Muscle of leg (tissue), 11 donors: Measurements from ENCODE around the gene SLC35E3. TPM values are rescaled to one million over a fixed set of nuclear protein-coding genes. Genes with fewer than 3 reads are reported as not detected.

ENCODE experiments used
- DNase-seq: peaks from one replicate; pipeline ENCODE4 v3.0.0; 2013
- H3K27ac ChIP-seq: one replicate; pipeline ENCODE4 v1.5.1; 2013; ENCODE audit warnings: mild to moderate bottlenecking, low read length, control low read depth
- H3K27me3 ChIP-seq: one replicate; pipeline ENCODE4 v1.6.1; 2013; ENCODE audit warnings: low read length; ENCODE audit not compliant: control insufficient read depth, insufficient read depth
- H3K36me3 ChIP-seq: one replicate; pipeline ENCODE4 v1.6.1; 2013; ENCODE audit warnings: low read length; ENCODE audit not compliant: control insufficient read depth, insufficient read depth
- H3K4me1 ChIP-seq: one replicate; pipeline ENCODE4 v1.6.1; 2013; ENCODE audit warnings: low read length; ENCODE audit not compliant: control insufficient read depth, insufficient read depth
- H3K4me3 ChIP-seq: one replicate; pipeline ENCODE4 v1.5.1; 2013; ENCODE audit warnings: low read length, control low read depth
- H3K9me3 ChIP-seq: replicated peaks from 2 replicates; pipeline ENCODE4 v1.6.1; 2013; ENCODE audit warnings: low read depth, low read length; ENCODE audit not compliant: control insufficient read depth
- WGBS: methylation state at CpG from one replicate; pipeline ENCODE4 v1.1.5; 2013; ENCODE audit warnings: missing lambda C conversion rate; ENCODE audit not compliant: insufficient coverage; 5-methylcytosine and 5-hydroxymethylcytosine counted together
- polyA plus RNA-seq, 8 donors: library from polyadenylated mRNA; unstranded; fragments of 120-200 nt; gene quantifications; one replicate each; pipeline versions ENCODE4 v1.2.1 to v1.2.3, GENCODE V29; 2013; ENCODE audit warnings: inconsistent platforms in 1 of 8, low replicate concordance in 1 of 8; ENCODE audit not compliant: insufficient read length in 8 of 8, insufficient read depth in 1 of 8
- total RNA-seq: library from RNA; stranded (reverse); fragments of 120-200 nt; gene quantifications from one replicate; pipeline ENCODE4 v1.2.4, GENCODE V29; 2013

Gene SLC35E3
- total and polyA plus RNA-seq, 9 donors = 11.0 to 24.8 (median 16.6) TPM

DNA sequence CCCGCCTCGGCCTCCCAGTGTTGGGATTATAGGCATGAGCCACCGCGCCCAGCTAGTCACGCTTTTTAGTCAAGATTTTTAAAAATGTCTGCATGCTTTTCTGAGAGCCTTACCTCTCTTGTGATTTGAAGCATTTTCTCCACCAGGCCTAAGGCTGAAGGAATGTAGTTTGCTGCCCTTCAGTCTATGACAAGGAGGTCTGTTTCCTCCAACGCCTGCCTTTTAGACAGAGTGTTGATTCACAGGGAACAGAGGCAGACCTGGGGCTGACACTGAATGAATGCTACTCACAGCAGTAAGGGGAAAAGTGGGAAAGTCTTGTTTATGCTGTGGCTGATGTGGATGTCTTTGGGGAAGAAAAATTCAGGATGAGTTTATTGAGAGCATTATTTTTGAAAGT lies 34.8 kb downstream of the SLC35E3 start:
- Histone ChIP-seq H3K4me1 (no peaks in the 10 kb centered on the region), H3K9me3 (no peaks in the 10 kb centered on the region), H3K36me3 (peaks cover 3% of the 10 kb centered on the region), H3K4me3 (no peak overlapping the region), H3K27ac (no peak overlapping the region), H3K27me3 (no peaks in the 10 kb centered on the region)
- 85% methylated on average over 3 of the region's 6 CpGs for WGBS
- no peak for DNase-seq

DNA sequence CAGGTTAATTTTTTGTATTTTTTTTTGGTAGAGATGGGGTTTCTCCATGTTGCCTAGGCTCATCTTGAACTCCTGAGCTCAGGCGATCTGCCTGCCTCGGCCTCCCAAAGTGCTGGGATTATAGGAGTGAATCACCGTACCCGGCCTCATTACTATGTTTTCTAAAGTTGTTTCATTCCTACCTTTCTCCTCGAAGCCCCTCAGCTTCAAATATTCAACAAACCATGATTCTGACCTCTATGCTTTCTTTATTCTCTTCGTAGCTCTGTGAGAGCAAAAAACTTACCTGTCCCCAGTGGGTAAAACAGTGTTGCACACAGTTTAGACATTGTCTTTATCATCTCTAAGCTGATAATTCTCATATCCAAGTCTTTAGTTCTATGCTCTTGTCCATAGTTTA lies 35.8 kb downstream of the SLC35E3 start:
- Histone ChIP-seq H3K36me3 (peaks cover 3% of the 10 kb centered on the region), H3K9me3 (no peaks in the 10 kb centered on the region), H3K4me1 (no peaks in the 10 kb centered on the region), H3K27ac (no peak overlapping the region), H3K27me3 (no peaks in the 10 kb centered on the region), H3K4me3 (no peak overlapping the region)
- no peak for DNase-seq
- WGBS = 86% methylated on average over 6 of the region's 6 CpGs

DNA sequence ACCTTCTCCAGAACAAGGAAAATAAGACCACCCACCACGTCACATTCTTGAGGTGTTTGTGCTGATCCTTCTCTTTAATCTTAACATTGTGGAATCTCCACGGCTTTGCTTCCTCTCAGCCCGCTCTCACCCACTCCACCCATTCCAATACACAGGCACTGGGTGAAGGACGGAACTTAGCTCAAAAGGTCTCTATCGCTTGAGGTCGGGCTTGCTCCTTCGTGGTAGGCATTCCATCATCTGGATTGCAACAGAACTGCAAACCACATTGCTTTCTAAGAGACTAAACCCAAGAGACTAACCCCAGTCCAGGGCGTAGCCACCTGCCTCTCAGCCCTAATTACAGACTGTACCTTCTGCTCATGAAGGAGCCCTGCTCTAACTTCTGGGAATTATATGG lies 38.0 kb downstream of the SLC35E3 start:
- Histone ChIP-seq H3K27me3 (no peaks in the 10 kb centered on the region), H3K36me3 (peaks cover 3% of the 10 kb centered on the region), H3K9me3 (no peaks in the 10 kb centered on the region), H3K4me3 (no peak overlapping the region), H3K27ac (no peak overlapping the region), H3K4me1 (no peaks in the 10 kb centered on the region)
- no peak for DNase-seq
- 72% methylated on average over 3 of the region's 8 CpGs for WGBS

DNA sequence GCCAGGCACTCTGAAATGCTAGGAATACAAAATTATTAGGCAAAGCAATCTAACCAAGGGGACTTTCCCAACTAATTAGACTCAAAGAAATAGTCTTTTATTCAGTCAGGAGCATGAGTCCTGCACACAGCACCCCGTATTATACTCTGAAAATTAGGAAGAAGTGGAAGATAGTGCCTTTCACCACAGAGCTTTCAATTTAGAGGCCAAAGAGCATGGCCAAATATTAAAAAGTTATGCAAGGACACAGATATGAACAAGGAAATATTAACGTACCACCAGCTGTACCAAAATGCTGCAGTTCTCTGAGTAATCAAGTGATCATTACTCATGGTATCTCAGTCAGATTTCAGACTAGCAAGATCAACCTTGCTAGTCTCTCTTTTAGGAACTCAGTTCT lies 39.4 kb downstream of the SLC35E3 start:
- no peaks in the 10 kb centered on the region for H3K4me1 ChIP-seq
- H3K36me3 ChIP-seq = peaks cover 3% of the 10 kb centered on the region
- no peak overlapping the region for H3K4me3 ChIP-seq
- WGBS = no CpG with 5 or more reads among the region's 2 CpGs
- no peak for DNase-seq
- H3K27ac ChIP-seq = no peak overlapping the region
- H3K27me3 ChIP-seq = no peaks in the 10 kb centered on the region
- H3K9me3 ChIP-seq = no peaks in the 10 kb centered on the region

DNA sequence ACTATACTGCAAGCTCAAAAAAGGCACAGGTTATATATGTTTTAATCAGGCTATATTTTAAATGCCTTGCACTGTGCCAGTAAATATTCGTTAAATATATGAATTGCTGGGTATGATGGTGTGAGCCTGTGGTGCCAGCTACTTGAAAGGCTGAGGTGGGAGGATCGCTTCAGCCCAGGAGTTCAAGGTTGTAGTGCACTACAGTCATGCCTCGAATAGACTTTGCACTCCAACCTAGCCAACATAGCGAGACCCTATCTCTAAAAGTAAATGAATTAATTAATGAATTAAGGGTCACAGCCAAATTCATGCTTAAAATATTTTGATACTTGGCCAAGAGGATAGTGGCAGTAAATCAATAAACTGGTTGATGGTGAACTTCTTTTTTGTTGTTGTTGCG lies 39.8 kb downstream of the SLC35E3 start:
- no peaks in the 10 kb centered on the region for H3K4me1 ChIP-seq
- no peak overlapping the region for H3K4me3 ChIP-seq
- DNase-seq = no peak
- H3K9me3 ChIP-seq = no peaks in the 10 kb centered on the region
- H3K27me3 ChIP-seq = no peaks in the 10 kb centered on the region
- peaks cover 3% of the 10 kb centered on the region for H3K36me3 ChIP-seq
- WGBS = no CpG with 5 or more reads among the region's 5 CpGs
- no peak overlapping the region for H3K27ac ChIP-seq

DNA sequence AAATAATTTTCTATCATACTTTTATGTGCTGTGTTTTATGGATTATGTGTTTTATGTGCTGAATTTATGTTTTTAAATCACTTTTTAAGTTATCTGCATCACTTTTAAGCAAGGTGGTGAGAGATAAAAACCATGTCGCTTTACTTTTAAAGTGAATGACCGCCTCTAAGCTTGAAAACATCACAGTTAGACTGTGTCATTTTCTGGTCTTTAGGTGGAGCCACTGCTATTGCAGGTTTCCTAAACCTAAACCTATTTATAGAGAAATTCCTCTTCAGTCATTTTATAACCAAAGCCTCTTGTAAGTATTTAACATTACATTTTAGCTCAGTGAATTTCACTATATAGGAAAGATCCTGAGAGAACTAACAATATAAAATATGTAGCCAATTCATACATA lies 41.0 kb downstream of the SLC35E3 start:
- no peak for DNase-seq
- Histone ChIP-seq H3K9me3 (no peaks in the 10 kb centered on the region), H3K27me3 (no peaks in the 10 kb centered on the region), H3K4me3 (no peak overlapping the region), H3K4me1 (no peaks in the 10 kb centered on the region), H3K36me3 (peaks cover 3% of the 10 kb centered on the region), H3K27ac (no peak overlapping the region)
- WGBS = no CpG with 5 or more reads among the region's 2 CpGs

DNA sequence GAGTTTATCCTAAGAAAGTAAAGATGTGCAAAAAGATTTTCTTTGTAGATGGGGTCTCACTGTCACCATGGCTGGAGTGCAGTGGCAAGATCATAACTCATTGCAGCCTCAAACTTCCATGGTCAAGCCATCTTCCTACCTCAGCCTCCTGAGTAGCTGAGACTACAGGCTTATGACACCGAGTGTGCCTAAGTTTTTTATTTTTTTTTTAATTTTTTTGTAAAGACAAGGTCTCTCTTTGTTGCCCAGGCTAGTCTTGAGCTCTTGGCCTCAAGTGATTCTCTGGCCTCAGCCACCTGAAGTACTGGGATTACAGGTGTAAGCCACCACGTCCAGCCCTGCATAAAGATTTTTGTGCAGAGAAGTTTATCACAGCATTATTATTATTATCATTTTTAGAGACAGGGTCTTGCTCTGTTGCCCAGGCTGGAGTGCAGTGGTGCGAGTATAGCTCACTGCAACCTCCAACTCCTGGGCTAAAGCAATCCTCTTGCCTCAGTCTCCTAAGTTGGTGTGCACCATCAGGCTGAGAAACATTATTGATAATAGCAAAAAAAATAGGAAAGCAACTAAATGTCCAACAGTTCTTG lies 42.7 kb downstream of the SLC35E3 start:
- Histone ChIP-seq H3K27me3 (no peaks in the 10 kb centered on the region), H3K4me3 (no peak overlapping the region), H3K9me3 (no peaks in the 10 kb centered on the region), H3K27ac (no peak overlapping the region), H3K4me1 (no peaks in the 10 kb centered on the region), H3K36me3 (peaks cover 2% of the 10 kb centered on the region)
- WGBS = no CpG with 5 or more reads among the region's 3 CpGs
- no peak for DNase-seq

DNA sequence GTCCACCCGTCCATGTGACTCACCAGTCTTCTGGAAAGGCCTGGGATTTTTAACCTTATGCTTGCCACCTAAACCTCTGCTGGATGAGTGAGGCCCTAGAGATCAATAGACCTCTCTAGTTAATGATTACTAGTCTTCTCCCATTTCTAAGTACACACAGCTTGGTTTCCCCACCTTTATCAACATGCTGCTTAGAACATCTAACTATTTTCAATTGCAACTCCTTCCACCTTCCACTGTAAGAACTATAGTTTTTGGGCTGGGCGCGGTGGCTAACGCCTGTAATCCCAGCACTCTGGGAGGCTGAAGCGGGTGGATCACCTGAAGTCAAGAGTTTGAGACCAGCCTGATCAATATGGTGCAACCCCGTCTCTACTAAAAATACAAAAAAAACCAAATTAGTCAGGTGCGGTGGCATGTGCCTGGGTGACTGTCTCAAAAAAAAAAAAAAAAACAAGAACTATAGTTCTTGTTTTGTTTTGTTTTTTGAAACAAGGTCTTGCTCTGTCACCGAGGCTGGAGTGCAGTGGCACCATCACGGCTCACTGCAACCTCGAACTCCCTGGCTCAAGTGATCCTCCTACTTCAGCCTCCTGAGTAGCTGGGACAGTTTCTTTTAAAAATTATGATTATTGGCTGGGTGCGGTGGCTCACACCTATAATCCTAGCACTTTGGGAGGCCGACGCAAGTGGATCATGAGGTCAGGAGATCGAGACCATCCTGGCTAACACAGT lies 43.3 kb downstream of the SLC35E3 start:
- 93% methylated on average over 9 of the region's 14 CpGs for WGBS
- H3K36me3 ChIP-seq = no peaks in the 10 kb centered on the region

DNA sequence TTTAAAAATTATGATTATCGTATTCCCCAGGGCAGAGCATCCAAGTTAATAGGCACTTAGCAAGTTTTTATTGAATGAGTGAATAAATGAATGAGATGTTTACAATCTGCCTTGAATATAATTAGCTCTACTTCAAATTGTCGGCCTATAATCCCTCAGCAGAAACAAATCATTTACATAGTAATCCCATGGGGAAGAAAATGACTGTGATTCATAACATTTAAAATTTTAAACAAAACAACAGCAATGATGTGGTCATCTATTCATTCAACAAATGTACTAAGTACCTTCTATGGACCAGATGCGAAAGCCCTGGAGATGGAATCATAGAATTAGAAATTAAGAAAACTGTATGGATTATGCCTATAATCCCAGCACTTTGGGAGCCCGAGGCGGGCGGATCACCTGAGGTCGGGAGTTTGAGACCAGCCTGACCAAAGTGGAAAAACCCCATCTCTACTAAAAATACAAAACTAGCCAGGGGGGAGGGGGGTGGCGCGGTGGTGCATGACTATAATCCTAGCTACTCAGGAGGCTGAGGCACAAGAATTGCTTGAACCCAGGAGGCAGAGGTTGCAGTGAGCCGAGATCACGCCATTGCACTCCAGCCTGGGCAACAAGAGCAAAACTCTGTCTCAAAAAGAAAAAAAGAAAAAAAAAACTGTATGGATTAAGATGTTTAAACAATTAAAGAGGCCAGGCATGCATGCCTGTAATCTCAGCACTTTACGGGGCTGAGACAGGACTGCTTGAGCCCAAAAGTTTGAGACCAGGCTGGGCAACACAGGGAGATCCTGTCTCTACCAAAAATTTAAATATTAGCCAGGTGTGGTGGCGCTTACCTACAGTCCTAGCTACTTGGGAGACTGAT lies 44.3 kb downstream of the SLC35E3 start:
- Histone ChIP-seq H3K27me3 (no peaks in the 10 kb centered on the region), H3K27ac (no peak overlapping the region), H3K9me3 (no peaks in the 10 kb centered on the region), H3K36me3 (no peaks in the 10 kb centered on the region), H3K4me1 (no peaks in the 10 kb centered on the region), H3K4me3 (no peak overlapping the region)
- no peak for DNase-seq
- 93% methylated on average over 3 of the region's 13 CpGs for WGBS

More for the DNA sequence above, 43.3 kb downstream of the SLC35E3 start:
- Histone ChIP-seq H3K4me3 (no peak overlapping the region), H3K9me3 (no peaks in the 10 kb centered on the region), H3K4me1 (no peaks in the 10 kb centered on the region), H3K27ac (no peak overlapping the region), H3K27me3 (no peaks in the 10 kb centered on the region)
- no peak for DNase-seq

DNA sequence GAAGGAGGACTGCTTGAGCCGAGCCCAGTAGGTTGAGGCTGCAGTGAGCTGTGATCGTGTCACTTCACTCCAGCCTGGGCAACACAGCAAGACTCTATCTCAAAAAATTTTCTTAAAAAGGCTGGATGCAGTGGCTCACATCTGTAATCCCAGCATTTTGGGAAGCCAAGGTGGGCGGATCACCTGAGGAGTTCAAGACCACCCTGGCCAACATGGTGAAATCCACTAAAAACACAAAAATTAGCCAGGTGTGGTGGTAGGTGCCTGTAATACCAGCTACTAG lies 44.9 kb downstream of the SLC35E3 start:
- Histone ChIP-seq H3K27me3 (no peaks in the 10 kb centered on the region), H3K27ac (no peak overlapping the region)
- WGBS = no CpG with 5 or more reads among the region's 3 CpGs

More for the DNA sequence above, 44.9 kb downstream of the SLC35E3 start:
- Histone ChIP-seq H3K9me3 (no peaks in the 10 kb centered on the region), H3K36me3 (no peaks in the 10 kb centered on the region), H3K4me3 (no peak overlapping the region), H3K4me1 (no peaks in the 10 kb centered on the region)
- no peak for DNase-seq
